Heart left ventricle (tissue), 16 donors: ENCODE measurements around the gene CAMTA1. TPM values are rescaled to one million over a fixed set of nuclear protein-coding genes. Genes with fewer than 3 reads are reported as not detected.

ENCODE experiments used
- ATAC-seq, 4 donors: fragments of 200-7000 bp; cut with Tn5 transposase; one replicate each; pipeline ENCODE4 v1.9.1; 2020 to 2022; ENCODE audit warnings: moderate library complexity in 4 of 4, mild to moderate bottlenecking in 3 of 4, moderate number of reproducible peaks in 1 of 4
- DNase-seq, 5 donors: peaks; one replicate each; pipeline ENCODE4 v3.0.0-alpha.2; 2020
- H3K27ac ChIP-seq, 12 donors: fragments of 200-600 bp; sonication (generic) in 4 of 12; one replicate each; pipeline versions ENCODE4 v1.5.0 to v1.8.0; 2016 to 2022; ENCODE audit warnings: mild to moderate bottlenecking in 2 of 12
- H3K27me3 ChIP-seq, 9 donors: fragments of 200-600 bp; sonication (generic) in 2 of 9; one replicate each; pipeline versions ENCODE4 v1.5.1 to v1.8.0; 2016 to 2022; ENCODE audit warnings: mild to moderate bottlenecking in 3 of 9
- H3K36me3 ChIP-seq, 9 donors: fragments of 200-600 bp; sonication (generic) in 2 of 9; one replicate each; pipeline versions ENCODE4 v1.5.0 to v1.8.0; 2018 to 2022; ENCODE audit warnings: mild to moderate bottlenecking in 2 of 9
- H3K4me1 ChIP-seq, 12 donors: fragments of 200-600 bp; sonication (generic) in 4 of 12; one replicate each; pipeline versions ENCODE4 v1.5.0 to v1.8.0; 2016 to 2022; ENCODE audit warnings: mild to moderate bottlenecking in 3 of 12
- H3K4me3 ChIP-seq, 12 donors: fragments of 200-600 bp; sonication (generic) in 4 of 12; one replicate each; pipeline versions ENCODE4 v1.5.0 to v1.8.0; 2017 to 2022; ENCODE audit warnings: mild to moderate bottlenecking in 9 of 12, moderate library complexity in 4 of 12
- H3K9me3 ChIP-seq, 12 donors: fragments of 200-600 bp; sonication (generic) in 4 of 12; one replicate each; pipeline versions ENCODE4 v1.5.0 to v1.8.0; 2016 to 2022; ENCODE audit warnings: mild to moderate bottlenecking in 1 of 12
- POLR2A ChIP-seq, 2 donors: fragments of 450-650 bp; IDR thresholded peaks; one replicate each; pipeline ENCODE4 v1.6.1; 2017; ENCODE audit warnings: antibody characterized with exemption in 2 of 2, mild to moderate bottlenecking in 2 of 2, moderate library complexity in 2 of 2
- WGBS, 4 donors: extraction: QIAGEN DNeasy Blood & Tissue Kit in 2 of 4; methylation state at CpG; one replicate each; pipeline versions ENCODE4 v1.1.5 to v1.1.7; 2013 to 2018; 5-methylcytosine and 5-hydroxymethylcytosine counted together
- intact Hi-C, 10 donors: fragments of 100-400 bp; cut with DNase I; formaldehyde crosslinking; loops; one replicate each; pipeline versions ENCODE4 v1.11.1 to v1.14.2; 2022
- polyA plus RNA-seq, 2 donors: library from polyadenylated mRNA; stranded (reverse); fragments of 200-250 nt; gene quantifications; one replicate each; pipeline ENCODE4 v1.2.3, GENCODE V29; 2013
- total RNA-seq, 9 donors: library from RNA; depleted of rRNA in 2 of 9; stranded (reverse); fragments of >200 nt in 2 of 9; fragmentation: NEBNext Ultra II Directional in 3 of 9; extraction: Animal tissue kit (Norgen Biotek cat#: 25700) in 3 of 9; gene quantifications; one replicate each; pipeline versions ENCODE4 v1.1.0 to v1.2.4, GENCODE V29; 2016 to 2023
- TF ChIP-seq, protein P1 (sequence below), 12 donors: fragments of 200-600 bp; sonication (generic) in 4 of 12; IDR thresholded peaks; one replicate each; pipeline versions ENCODE4 v1.5.0 to v1.8.0; 2018 to 2022; ENCODE audit warnings: antibody characterized with exemption in 12 of 12, mild to moderate bottlenecking in 5 of 12
- donor health status: ischemic (EF 13 %, LVEDD 7.1; RV severe dilation, severe dysfunction).
- donor health status: healthy with polysubstance abuse.
- donor health status: DM: no; HTN: yes; CAD: no.
- donor health status: DM: no; HTN: no; CAD: no.
- donor health status: ischemic (EF 25% LVEDD 6.9; RV normal size, moderate dysfunction).
- donor health status: ischemic (EF 25% LVEDD 5.7; RV mildly dilated, moderate dysfunction).
- donor health status: healthy.
- donor health status: DM: yes; HTN: yes; CAD: no.
- donor health status: ischemic (EF 35%, LVEDD 5.7; RV mildly dilated, moderate dysfunction).
- donor health status: nonischemic (EF 11% LVEDD 7.7; RV severe dilation, severe dysfunction).
- donor health status: DM: yes; HTN: yes; CAD: no.
- donor health status: PGD.
- donor health status: ischemic (EF 29% LVEDD 5.4; RV normal size, mild dysfunction).
- donor health status: nonischemic (EF 23%, LVEDD 6.1; RV moderate dilation, normal function).

Gene CAMTA1
- total and polyA plus RNA-seq, 11 donors: 114 to 303 (median 137) TPM

DNA sequence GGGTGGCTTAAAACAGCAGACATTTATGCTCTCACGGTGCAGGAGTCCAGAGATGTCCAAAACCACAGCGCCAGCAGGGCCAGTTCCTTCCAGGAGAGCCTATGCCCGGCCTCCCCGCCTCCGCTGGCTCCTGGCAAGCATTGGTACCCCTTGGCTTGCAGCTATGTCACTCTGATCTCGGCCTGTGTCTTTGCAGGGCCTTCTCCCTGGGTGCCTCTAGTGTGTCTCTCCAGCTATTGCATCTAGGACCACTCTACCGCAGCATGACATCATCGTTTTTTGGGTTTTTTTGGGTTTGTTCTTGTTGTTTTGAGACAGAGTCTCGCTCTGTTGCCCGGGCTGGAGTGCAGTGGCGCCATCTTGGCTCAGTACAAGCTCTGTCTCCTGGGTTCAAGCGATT lies 788.2 kb downstream of the CAMTA1 start:
- WGBS, 4 donors: 89 to 95% (median 92%) methylated on average over 12 of the region's 12 CpGs
- intact Hi-C loops: loop anchor here in 1 of 10 donors (10.0 kb wide), 1 partner anchor 119 kb away; no protein-coding TSS in a partner anchor

DNA sequence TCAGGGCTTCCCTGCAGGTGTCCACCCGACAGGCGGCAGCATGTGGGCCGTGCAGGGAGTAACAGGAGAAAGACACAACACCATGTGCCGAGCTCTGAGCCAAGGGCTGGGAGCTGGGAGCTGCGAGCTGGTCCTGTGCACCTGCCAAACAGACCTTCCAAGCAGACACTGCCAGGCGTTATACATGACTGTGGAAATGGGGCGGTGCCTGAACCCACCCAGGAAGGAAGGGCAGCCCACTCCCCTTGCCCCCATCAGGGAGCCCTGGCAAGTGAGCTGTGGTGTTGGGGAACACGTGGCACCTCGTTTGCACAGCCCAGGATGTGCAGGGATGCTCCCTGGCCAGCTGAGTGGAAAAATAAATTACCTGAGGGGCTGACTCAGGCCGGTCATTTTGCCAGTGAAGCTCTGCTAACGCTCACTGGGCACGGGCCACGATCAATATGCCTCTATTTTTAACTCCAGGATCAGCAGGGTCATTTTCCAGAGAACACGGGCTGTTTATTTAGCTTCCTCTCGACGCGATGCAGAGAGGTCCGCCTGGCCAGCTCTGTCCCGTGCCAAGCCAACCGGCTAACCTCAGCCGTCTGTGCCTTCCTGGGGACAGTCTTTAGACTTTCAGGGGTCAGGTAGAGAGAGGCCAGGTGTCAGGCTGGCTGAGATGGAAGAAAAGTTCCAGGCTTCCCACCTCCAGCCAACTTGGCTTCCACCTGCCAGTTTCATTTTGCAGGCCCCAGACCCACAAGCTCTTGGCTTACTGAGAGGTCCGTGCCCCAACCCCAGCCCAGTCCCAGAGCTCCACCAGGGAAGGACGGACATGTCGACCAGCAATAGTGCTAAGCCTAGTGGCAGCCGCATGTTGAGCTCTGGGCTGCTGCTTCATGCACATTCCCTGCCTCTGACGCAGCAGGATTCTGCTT lies 789.1 kb downstream of the CAMTA1 start:
- ATAC-seq: peak in 3 of 4 donors; percentile 40 to 72 (median 61)
- no peaks in the 10 kb centered on the region for H3K27me3 ChIP-seq
- no peaks in the 10 kb centered on the region for H3K9me3 ChIP-seq
- TF ChIP-seq, protein P1, sequence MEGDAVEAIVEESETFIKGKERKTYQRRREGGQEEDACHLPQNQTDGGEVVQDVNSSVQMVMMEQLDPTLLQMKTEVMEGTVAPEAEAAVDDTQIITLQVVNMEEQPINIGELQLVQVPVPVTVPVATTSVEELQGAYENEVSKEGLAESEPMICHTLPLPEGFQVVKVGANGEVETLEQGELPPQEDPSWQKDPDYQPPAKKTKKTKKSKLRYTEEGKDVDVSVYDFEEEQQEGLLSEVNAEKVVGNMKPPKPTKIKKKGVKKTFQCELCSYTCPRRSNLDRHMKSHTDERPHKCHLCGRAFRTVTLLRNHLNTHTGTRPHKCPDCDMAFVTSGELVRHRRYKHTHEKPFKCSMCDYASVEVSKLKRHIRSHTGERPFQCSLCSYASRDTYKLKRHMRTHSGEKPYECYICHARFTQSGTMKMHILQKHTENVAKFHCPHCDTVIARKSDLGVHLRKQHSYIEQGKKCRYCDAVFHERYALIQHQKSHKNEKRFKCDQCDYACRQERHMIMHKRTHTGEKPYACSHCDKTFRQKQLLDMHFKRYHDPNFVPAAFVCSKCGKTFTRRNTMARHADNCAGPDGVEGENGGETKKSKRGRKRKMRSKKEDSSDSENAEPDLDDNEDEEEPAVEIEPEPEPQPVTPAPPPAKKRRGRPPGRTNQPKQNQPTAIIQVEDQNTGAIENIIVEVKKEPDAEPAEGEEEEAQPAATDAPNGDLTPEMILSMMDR (IDR thresholded peaks at IDR 0.05): no peak
- TF ChIP-seq POLR2A (IDR thresholded peaks at IDR 0.05): no peak
- H3K27ac ChIP-seq: no peak overlapping the region
- WGBS, 4 donors: 43 to 53% (median 50%) methylated on average over 21 to 26 of the region's 26 CpGs
- peaks cover 0 to 9% (median 0%) of the 10 kb centered on the region in 12 donors for H3K4me1 ChIP-seq
- no peak overlapping the region for H3K4me3 ChIP-seq
- DNase-seq: peak in 2 of 5 donors; percentile 34 to 35
- no peaks in the 10 kb centered on the region for H3K36me3 ChIP-seq
- intact Hi-C loops: loop anchor here in 2 of 10 donors (5.0 to 10.0 kb wide), 2 partner anchors 117 to 120 kb away; no protein-coding TSS in a partner anchor

More for the DNA sequence above, 788.2 kb downstream of the CAMTA1 start:
- H3K4me3 ChIP-seq: no peak overlapping the region
- no peaks in the 10 kb centered on the region for H3K36me3 ChIP-seq
- no peaks in the 10 kb centered on the region for H3K9me3 ChIP-seq
- H3K27ac ChIP-seq: no peak overlapping the region
- no peak for ATAC-seq
- TF ChIP-seq, protein P1 (IDR thresholded peaks at IDR 0.05): no peak
- peaks cover 0 to 9% (median 0%) of the 10 kb centered on the region in 12 donors for H3K4me1 ChIP-seq
- no peaks in the 10 kb centered on the region for H3K27me3 ChIP-seq
- DNase-seq: peak in 1 of 5 donors; percentile 11

DNA sequence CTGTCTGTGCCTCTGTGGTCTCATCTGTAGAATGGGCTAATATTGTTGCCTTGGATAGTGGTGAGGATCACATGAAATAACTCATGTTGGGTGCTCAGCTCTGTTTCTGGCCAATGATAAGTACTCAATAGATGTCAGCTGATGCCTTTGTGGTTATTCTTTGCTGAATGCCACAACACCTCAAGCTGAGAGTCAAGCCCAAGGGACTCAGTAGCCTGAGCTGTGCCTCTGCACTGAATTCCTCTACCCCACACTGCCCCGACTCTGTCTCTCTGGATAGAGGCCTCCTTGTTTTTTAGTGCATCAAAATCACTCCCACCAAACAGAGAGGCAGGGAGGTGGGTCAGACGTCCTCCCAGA lies 789.8 kb downstream of the CAMTA1 start:
- H3K27ac ChIP-seq: no peak overlapping the region
- DNase-seq (no peak), ATAC-seq (no peak)

More for the DNA sequence above, 789.8 kb downstream of the CAMTA1 start:
- intact Hi-C loops: loop anchor here in 2 of 10 donors (5.0 to 10.0 kb wide), 2 partner anchors 118 to 120 kb away; no protein-coding TSS in a partner anchor
- no peak overlapping the region for H3K4me3 ChIP-seq
- WGBS, 4 donors: 88 to 97% (median 91%) methylated on average over 1 to 2 of the region's 2 CpGs
- H3K9me3 ChIP-seq: no peaks in the 10 kb centered on the region
- TF ChIP-seq POLR2A (IDR thresholded peaks at IDR 0.05): no peak
- TF ChIP-seq, protein P1 (IDR thresholded peaks at IDR 0.05): no peak
- peaks cover 0 to 9% (median 0%) of the 10 kb centered on the region in 12 donors for H3K4me1 ChIP-seq
- H3K36me3 ChIP-seq: no peaks in the 10 kb centered on the region
- no peaks in the 10 kb centered on the region for H3K27me3 ChIP-seq
